HepG2 (cell line): Measurements from ENCODE around the gene ATG4D. TPM values are rescaled to one million over a fixed set of nuclear protein-coding genes. Genes with fewer than 3 reads are reported as not detected.
"Not testable (repeated sequence)": the region's sequence is repeated elsewhere in the genome, so short reads cannot be mapped to it uniquely, and the experiment has no call there.

Source experiments
- ATAC-seq: fragments of 200-7000 bp; cut with Tn5 transposase; 3 replicates; pipeline ENCODE4 v1.9.1; 2020; ENCODE audit warnings: mild to moderate bottlenecking, moderate library complexity
- BruUV-seq: library from RNA; stranded (reverse); fragments of 400-500 nt; replicated peaks from 2 replicates; lab custom pipeline; 2021; lab: Mats Ljungman, UMichigan
- CTCF ChIA-PET: fragments of 300-600 bp; formaldehyde crosslinking; extraction: SDS; loops from one replicate; lab custom pipeline; 2021; ENCODE audit warnings: low total read pairs, inconsistent platforms, low intra/inter-chr PET ratio; lab: Yijun Ruan, JAX
- POLR2A ChIA-PET: fragments of 350-600 bp; sonication (Branson Sonifier 250); formaldehyde crosslinking; loops from one replicate; lab custom pipeline; 2020; ENCODE audit warnings: antibody characterized with exemption, inconsistent platforms; lab: Yijun Ruan, JAX
- DNase-seq: peaks from one replicate; pipeline ENCODE4 v3.0.0-alpha.2; 2015; ENCODE audit warnings: low spot score
- FAIRE-seq: peaks from 3 replicates; lab custom pipeline; 2011; peaks lifted over from hg19 to GRCh38; lab: Jason Lieb, UNC
- H2AFZ ChIP-seq: one replicate; pipeline ENCODE4 v1.6.1; 2011; ENCODE audit warnings: low read length, inconsistent platforms
- H3K27ac ChIP-seq: fragments of 300-600 bp; 3 replicates; pipeline ENCODE4 v1.8.0; 2011; ENCODE audit warnings: mixed run types, mild to moderate bottlenecking, mixed read lengths, low read length, inconsistent platforms; ENCODE audit not compliant: insufficient read depth; ENCODE audit errors: extremely low read length
- H3K27me3 ChIP-seq, 2 experiments: fragments of 200-600 bp in 1 of 2; 2 replicates in 1 of 2; 3 replicates in 1 of 2; pipeline versions ENCODE4 v1.6.0 to v1.8.0; 2011; ENCODE audit warnings: low read length in 2 of 2, mild to moderate bottlenecking in 2 of 2, moderate library complexity in 2 of 2, inconsistent platforms in 1 of 2; ENCODE audit not compliant: insufficient read depth in 2 of 2, control insufficient read depth in 1 of 2
- H3K36me3 ChIP-seq, 2 experiments: fragments of 200-600 bp in 1 of 2; replicated peaks in 1 of 2; 2 replicates in 1 of 2; 3 replicates in 1 of 2; pipeline versions ENCODE4 v1.5.1 to v1.8.0; 2011; ENCODE audit warnings: low read length in 2 of 2, inconsistent platforms in 1 of 2; ENCODE audit not compliant: insufficient read depth in 2 of 2, control insufficient read depth in 1 of 2
- H3K4me1 ChIP-seq: 2 replicates; pipeline ENCODE4 v1.5.1; 2012; ENCODE audit warnings: low read length, inconsistent platforms; ENCODE audit not compliant: insufficient read depth
- H3K4me2 ChIP-seq: 2 replicates; pipeline ENCODE4 v1.6.0; 2011; ENCODE audit warnings: low read depth, low read length, inconsistent platforms
- H3K4me3 ChIP-seq, 3 experiments: fragments of 200-600 bp in 1 of 3; sonication (generic), shearing (Covaris generic) in 1 of 3; replicated peaks in 1 of 3; 2 replicates each; pipeline ENCODE4 v1.5.1; 2011 to 2016; ENCODE audit warnings: low read length in 3 of 3, inconsistent platforms in 2 of 3, low read depth in 2 of 3, mild to moderate bottlenecking in 2 of 3, control low read depth in 1 of 3, mixed read lengths in 1 of 3; ENCODE audit not compliant: insufficient read depth in 1 of 3
- H3K79me2 ChIP-seq: one replicate; pipeline ENCODE4 v1.6.1; 2011; ENCODE audit warnings: low read length, inconsistent platforms; ENCODE audit not compliant: insufficient read depth
- H3K9ac ChIP-seq: 2 replicates; pipeline ENCODE4 v1.6.0; 2011; ENCODE audit warnings: mild to moderate bottlenecking, low read depth, low read length, inconsistent platforms; ENCODE audit not compliant: insufficient read depth
- H3K9me3 ChIP-seq: 2 replicates; pipeline ENCODE4 v1.5.1; 2012; ENCODE audit warnings: mild to moderate bottlenecking, low read length
- H4K20me1 ChIP-seq: 2 replicates; pipeline ENCODE4 v1.6.0; 2011; ENCODE audit warnings: inconsistent platforms, mild to moderate bottlenecking, low read length, moderate library complexity; ENCODE audit not compliant: insufficient read depth
- ZBTB38 ChIP-seq: sonication (generic); formaldehyde crosslinking; IDR thresholded peaks from 2 replicates; pipeline ENCODE4 v1.5.1; 2020; ENCODE audit warnings: mild to moderate bottlenecking, missing genetic modification reagents
- ZFY ChIP-seq: sonication (generic); formaldehyde crosslinking; IDR thresholded peaks from 2 replicates; pipeline ENCODE4 v1.4.0; 2020; ENCODE audit warnings: missing genetic modification reagents
- ZNF382 ChIP-seq: sonication (generic); formaldehyde crosslinking; IDR thresholded peaks from 2 replicates; pipeline ENCODE4 v1.5.0; 2020; ENCODE audit warnings: missing genetic modification reagents, mild to moderate bottlenecking, borderline replicate concordance
- ZNF629 ChIP-seq: sonication (generic); formaldehyde crosslinking; conservative IDR thresholded peaks from 2 replicates; pipeline ENCODE4 v1.5.0; 2020; ENCODE audit warnings: missing genetic modification reagents
- WGBS: methylation state at CpG from one replicate; pipeline ENCODE4 v1.1.6; 2017; ENCODE audit warnings: low lambda C conversion rate; 5-methylcytosine and 5-hydroxymethylcytosine counted together
- in situ Hi-C: cut with HindIII; loops from 2 replicates; pipeline ENCODE4 v1.10.0; 2017; ENCODE audit warnings: low pct_unique_long_range_greater_than_20kb; ENCODE audit not compliant: extremely low pct_ligation_motif_present
- intact Hi-C: fragments of 100-400 bp; cut with micrococcal nuclease; formaldehyde crosslinking; loops from one replicate; pipeline ENCODE4 v1.10.0; 2022; ENCODE audit not compliant: unreplicated experiment
- polyA plus RNA-seq, 8 experiments: library from polyadenylated mRNA; depleted of rRNA in 3 of 8; stranded (reverse) in 7 of 8; unstranded in 1 of 8; fragments of >200 nt; fragmentation: Illumina TruSeq in 4 of 8; extraction: Trizol in 4 of 8; gene quantifications; 2 replicates each; pipeline versions ENCODE4 v1.2.1 to v1.2.3, GENCODE V29; 2011 to 2016; ENCODE audit warnings: low read depth in 4 of 8, missing spikeins in 1 of 8, mixed read lengths in 1 of 8; ENCODE audit not compliant: insufficient read depth in 1 of 8
- total RNA-seq, 5 experiments: library from RNA; depleted of rRNA; stranded (reverse); fragments of >200 nt; fragmentation: Illumina TruSeq; extraction: Trizol; gene quantifications; 2 replicates each; pipeline ENCODE4 v1.2.3, GENCODE V29; 2016; ENCODE audit warnings: low read depth in 1 of 5

Gene ATG4D
- total and polyA plus RNA-seq, 2 of the 13 experiments (the other 11 are each of a cell fraction or from before 2014, with no cell fraction given) = 17.8 to 19.0 TPM

DNA sequence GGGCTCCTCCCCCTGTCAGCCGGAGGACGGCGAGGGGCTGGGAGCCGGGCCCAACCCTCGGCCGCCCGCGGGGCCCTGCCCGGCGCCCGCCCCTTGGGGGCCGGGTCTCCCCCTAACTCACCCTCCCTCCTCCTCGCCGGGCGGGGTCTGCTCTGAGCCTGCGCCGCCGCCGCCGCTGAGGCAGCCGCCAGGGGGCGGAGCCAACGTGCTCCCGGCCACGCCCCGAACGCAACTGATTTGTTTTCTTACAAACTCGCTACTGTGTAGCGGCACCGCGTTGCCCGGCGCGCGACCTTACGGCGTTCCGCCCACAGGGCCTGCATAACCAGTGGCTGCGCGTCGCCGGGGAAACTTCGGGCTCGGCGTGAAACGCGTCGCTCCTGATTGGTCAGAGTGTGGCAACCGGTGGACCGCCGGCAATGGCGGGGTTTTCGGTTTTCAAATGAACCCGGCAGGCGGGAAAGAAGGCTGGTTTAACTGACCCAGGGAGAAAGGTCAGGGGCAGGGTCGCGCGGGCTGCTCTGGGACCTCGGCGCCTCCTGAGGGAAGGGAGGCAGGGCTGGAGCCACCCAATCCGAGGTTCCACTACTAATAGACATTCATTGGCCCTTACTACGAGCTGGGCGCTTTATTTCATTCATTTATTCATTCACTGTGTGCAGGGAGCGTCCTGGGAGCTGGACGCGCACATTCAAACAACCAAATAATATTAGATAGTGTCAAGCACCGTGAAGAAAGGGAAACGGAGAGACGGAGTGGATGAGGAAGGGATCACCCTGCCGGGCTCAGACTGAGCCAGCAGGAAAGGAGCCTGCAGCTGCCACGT, 25.3 kb downstream of the ATG4D start, which contains the start of gene CDKN2D (continued):
- no peak for TF ChIP-seq ZNF382 (CRISPR knock-in tag)

DNA sequence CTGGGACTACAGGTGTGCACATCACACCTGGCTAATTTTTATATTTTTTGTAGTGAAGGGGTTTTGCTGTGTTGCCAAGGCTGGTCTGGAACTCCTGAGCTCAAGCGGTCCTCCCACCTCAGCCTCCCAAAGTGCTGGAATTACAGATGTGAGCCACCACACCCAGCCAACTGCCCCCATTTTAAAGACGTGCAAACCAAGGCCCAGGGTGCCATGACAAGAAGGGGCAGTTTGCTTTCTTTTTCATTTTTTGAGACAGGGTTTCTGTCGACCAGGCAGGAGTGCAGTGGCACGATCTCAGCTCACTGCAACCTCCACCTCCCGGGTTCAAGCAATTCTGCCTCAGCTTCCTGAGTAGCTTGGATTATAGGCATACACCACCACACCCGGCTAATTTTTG, 30.1 kb downstream of the ATG4D start:
- BruUV-seq, H2AFZ ChIP-seq, CTCF ChIA-PET, H4K20me1 ChIP-seq, ATAC-seq, DNase-seq, FAIRE-seq, H3K4me2 ChIP-seq, H3K9me3 ChIP-seq, H3K36me3 ChIP-seq, H3K4me3 ChIP-seq, H3K79me2 ChIP-seq, H3K9ac ChIP-seq, H3K27me3 ChIP-seq, in situ Hi-C loops, POLR2A ChIA-PET: not testable (repeated sequence)
- WGBS = 92% methylated on average over 6 of the region's 6 CpGs
- H3K4me1 ChIP-seq = peaks cover 47% of the 10 kb centered on the region
- intact Hi-C loops = loop anchor here (2.0 kb wide), 1 partner anchor 33 kb away; no protein-coding TSS in a partner anchor
- peak; percentile 81 for TF ChIP-seq ZNF629
- TF ChIP-seq, all 625 proteins: peak for 1; not testable (repeated sequence) for 624
- H3K27ac ChIP-seq = not testable (repeated sequence)

DNA sequence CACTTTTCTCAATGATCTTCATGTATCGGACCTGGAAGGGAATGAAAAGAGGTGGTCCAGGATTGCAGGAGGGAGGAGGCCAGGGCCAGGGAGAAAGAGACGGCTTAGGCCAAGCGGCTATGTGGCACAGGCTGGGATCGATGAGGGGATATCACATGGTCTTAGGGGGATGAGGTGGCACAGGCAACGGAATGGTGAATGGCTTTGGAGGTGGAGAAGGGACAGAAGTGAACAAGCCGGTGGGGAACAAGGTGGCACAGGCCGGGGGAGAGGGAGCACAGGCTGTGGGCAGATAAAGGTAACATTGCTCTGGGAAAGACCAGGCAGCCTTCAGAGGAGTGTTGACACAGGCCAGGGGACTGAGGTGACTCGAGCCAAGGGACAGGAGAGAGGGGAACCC, 30.8 kb downstream of the ATG4D start:
- Histone ChIP-seq H3K4me1 (peaks cover 45% of the 10 kb centered on the region), H2AFZ (no peak overlapping the region), H3K9me3 (no peaks in the 10 kb centered on the region), H3K4me3 (no peak overlapping the region), H3K9ac (no peak overlapping the region), H3K27me3 (no peaks in the 10 kb centered on the region), H4K20me1 (no peaks in the 10 kb centered on the region), H3K79me2 (peaks cover 9% of the 10 kb centered on the region), H3K36me3 (no peaks in the 10 kb centered on the region), H3K27ac (peak overlapping the region; percentile 3), H3K4me2 (peak overlapping the region; percentile 13; the same call in 1 of the 2 replicates)
- intact Hi-C loops (no loop called here), in situ Hi-C loops (no loop called here)
- FAIRE-seq (no peak), ATAC-seq (no peak), DNase-seq (no peak)
- ChIA-PET CTCF (no interaction called here), POLR2A (no interaction called here)
- BruUV-seq = no TSS peak
- TF ChIP-seq ZBTB38 (CRISPR knock-in tag) = peak; percentile 42; the same call in 1 of the 2 replicates
- no peak for TF ChIP-seq ZFY (CRISPR knock-in tag)
- 92% methylated on average over 8 of the region's 8 CpGs for WGBS
